Activated gamma-delta T cell (primary cell): ENCODE measurements around the gene NAT8L.
"Not testable (repeated sequence)": the region's sequence is repeated elsewhere in the genome, so short reads cannot be mapped to it uniquely, and the experiment has no call there.

Experiments
- DNase-seq: peaks from one replicate; lab custom pipeline; 2025; lab: John Stamatoyannopoulos, UW
- total RNA-seq, 2 donors: gene quantifications; one replicate each; lab custom pipeline; 2026; lab: John Stamatoyannopoulos, UW

The NAT8L gene
- total RNA-seq = 0.26 to 7.3 reads per million in 2 donors

GRCh38 chr4:2059046-2059725, at the start of gene NAT8L:
TSS of gene NAT8L (plus strand) at chr4:2059327. CDS start at chr4:2059512, 185 bp downstream.
- no peak for DNase-seq

DNA sequence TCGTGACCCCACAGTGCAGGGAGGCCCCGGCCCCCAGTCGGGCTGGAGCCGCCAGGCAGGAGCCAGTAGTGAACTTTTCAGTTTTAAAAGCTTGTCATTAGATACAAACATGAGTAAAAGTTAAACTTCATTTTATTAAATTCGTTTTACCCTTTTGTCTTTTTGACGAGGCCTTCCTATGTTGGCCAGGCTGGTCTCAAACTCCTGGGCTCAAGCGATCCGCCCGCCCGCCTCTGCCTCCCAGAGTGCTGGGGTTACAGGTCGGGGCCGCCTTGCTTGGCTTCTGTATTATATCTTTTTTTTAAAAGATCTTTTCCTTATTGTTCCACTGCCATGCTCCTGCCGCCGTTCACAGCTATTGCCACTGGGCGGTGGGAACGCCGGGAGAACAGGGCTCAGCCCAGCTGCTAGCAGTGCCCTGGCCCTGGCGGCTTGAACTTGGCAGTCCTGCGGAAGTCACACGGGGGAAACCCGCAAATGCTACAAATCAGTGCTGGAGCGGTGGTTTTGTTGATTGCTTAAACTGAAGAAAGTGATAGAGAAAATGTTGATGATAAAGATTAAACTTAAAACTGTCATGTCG, 49.4 kb upstream of the NAT8L start:
- peak; percentile 22 for DNase-seq

DNA sequence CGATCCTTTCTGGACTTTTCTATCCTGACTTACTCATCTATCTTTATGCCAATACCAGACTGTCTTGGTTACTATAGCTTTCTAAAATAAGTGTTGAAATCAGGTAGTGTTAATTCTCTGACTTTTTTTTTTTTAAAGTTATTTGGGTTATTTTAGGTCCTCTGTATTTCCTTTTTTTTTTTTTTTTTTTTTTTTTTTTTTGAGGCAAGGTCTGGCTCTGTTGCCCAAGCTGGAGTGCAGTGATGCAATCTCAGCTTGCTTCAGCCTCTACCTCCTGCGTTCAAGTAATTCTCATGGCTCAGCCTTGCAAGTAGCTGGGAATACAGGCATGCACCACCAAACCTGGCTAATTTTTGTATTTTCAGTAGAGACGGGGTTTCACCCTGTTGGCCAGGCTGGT, 47.5 kb upstream of the NAT8L start:
- DNase-seq = no peak

DNA sequence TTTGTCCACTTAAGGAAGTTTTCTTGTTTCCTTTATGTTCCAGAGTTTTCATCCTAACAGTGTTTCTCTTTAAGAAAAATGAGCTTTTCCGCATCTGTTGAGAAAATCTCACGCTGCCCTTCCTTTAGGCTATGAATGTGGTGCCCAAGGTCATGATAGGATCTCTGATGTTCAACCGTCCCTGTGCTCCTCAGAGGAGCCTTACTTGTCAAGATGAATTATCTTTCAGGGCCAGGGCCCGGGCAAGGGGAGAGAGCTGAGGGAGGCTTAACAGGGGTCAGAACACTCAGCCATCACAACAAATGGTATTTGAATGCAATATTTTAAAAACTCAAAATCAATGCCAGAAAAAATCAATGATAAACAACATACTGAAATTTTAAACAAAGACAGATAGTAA, 44.1 kb upstream of the NAT8L start:
- DNase-seq = no peak

DNA sequence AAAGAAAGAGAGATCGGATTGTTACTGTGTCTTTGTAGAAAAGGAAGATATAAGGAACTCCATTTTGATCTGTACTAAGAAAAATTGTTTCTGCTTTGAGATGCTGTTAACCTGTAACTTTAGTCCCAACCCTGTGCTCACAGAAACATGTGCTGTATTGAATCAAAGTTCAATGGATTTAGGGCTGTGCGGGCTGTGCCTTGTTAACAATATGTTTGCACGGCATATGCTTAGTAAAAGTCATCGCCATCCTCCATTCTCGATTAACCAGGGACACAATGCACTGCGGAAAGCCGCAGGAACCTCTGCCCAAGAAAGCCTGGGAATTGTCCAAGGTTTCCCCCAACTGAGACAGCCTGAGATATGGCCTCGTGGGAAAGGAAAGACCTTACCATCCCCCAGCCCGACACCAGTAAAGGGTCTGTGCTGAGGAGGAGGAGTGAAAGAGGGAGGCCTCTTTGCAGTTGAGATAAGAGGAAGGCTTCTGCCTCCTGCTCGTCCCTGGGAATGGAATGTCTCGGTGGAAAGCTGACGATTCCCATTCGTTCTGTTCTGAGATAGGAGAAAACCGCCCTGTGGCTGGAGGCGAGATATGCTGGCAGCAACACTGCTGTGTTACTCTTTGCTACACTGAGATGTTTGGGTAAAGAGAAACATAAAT, 37.6 kb upstream of the NAT8L start:
- DNase-seq = not testable (repeated sequence)

- DNase-seq = no peak
Observed at GRCh38 chr4:2024683-2025082, 34.4 kb upstream of the NAT8L start.

- DNase-seq = no peak
Observed at GRCh38 chr4:2025817-2026216, 33.3 kb upstream of the NAT8L start.

DNA sequence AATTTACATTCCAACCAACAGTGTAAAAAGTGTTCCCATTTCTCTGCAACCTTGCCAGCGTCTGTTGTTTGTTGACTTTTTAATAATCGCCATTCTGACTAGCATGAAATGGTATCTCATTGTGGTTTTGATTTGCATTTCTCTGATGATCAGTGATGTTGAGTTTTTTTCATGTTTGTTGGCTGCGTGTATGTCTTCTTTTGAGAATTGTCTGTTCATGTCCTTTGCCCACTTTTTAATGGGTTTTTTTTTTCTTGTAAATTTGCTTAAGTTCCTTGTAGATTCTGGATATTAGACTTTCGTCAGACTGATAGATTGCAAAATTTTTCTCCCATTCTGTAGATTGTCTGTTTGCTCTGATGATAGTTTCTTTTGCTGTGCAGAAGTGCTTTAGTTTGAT, 32.0 kb upstream of the NAT8L start:
- DNase-seq = not testable (repeated sequence)

GRCh38 chr4:2031161-2031560, 28.0 kb upstream of the NAT8L start:
- DNase-seq = not testable (repeated sequence)

GRCh38 chr4:2036327-2036726, 22.8 kb upstream of the NAT8L start:
- DNase-seq = no peak

GRCh38 chr4:2036866-2037265, 22.3 kb upstream of the NAT8L start:
- DNase-seq = no peak

- peak; percentile 17 for DNase-seq
Observed at GRCh38 chr4:2040391-2041238, 18.5 kb upstream of the NAT8L start.

GRCh38 chr4:2041239-2042130, 17.6 kb upstream of the NAT8L start:
- DNase-seq = peak; percentile 62

GRCh38 chr4:2042204-2042946, 16.8 kb upstream of the NAT8L start:
- peak; percentile 27 for DNase-seq

GRCh38 chr4:2042947-2043395, 16.2 kb upstream of the NAT8L start:
- no peak for DNase-seq

DNA sequence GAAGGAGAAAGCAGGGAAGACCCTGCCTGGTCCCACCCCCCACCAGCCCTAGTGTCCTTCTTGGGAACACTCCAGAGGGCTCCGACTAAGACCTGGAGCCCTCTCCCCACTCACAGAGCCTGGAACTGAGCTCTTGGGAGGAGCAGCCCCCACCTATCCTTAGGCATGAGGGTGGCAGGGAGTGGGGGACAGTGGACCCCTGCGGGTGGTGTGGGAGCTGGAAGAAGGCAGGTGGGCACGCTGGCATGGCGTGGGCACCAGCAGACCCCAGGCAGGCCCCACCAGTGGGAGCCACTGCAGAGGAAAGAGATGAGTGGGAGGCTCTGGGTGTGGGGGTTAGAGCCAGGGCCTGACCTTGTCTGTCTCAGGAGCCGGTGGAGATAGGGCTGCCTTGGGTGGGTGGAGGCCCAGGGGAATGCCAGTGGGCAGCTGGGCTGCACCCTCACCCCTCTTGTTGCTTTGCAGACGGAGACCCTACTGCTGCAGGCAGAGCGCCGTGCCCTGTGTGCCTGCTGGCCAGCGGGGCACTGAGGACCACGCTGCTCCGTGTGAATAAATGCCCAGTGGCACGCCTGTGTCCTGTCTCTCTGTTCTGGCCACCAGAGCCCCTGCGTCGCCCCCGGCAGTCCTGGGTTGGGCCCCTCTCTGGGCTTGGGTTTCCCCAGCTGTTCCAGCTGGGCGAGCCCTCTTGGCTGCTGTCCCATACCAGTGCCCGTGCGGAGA, 15.6 kb upstream of the NAT8L start:
- no peak for DNase-seq

DNA sequence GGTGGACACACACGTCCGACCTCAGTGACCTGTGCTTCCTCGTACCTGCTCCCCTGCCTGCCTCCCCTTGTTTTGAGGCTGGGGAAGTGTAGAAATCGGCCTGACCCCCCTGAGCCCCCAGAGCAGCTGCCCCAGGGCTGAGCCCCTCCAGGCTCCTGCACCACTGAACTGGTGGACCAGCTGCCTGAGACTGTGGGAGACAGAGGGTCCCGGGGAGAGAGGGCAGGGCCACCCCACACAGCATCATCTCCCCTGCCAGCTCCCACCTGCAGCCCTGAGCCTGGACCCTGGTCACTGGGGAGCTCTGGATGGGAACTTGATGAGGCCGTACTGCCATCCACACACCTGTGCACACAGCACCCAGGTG, 15.0 kb upstream of the NAT8L start:
- no peak for DNase-seq

DNA sequence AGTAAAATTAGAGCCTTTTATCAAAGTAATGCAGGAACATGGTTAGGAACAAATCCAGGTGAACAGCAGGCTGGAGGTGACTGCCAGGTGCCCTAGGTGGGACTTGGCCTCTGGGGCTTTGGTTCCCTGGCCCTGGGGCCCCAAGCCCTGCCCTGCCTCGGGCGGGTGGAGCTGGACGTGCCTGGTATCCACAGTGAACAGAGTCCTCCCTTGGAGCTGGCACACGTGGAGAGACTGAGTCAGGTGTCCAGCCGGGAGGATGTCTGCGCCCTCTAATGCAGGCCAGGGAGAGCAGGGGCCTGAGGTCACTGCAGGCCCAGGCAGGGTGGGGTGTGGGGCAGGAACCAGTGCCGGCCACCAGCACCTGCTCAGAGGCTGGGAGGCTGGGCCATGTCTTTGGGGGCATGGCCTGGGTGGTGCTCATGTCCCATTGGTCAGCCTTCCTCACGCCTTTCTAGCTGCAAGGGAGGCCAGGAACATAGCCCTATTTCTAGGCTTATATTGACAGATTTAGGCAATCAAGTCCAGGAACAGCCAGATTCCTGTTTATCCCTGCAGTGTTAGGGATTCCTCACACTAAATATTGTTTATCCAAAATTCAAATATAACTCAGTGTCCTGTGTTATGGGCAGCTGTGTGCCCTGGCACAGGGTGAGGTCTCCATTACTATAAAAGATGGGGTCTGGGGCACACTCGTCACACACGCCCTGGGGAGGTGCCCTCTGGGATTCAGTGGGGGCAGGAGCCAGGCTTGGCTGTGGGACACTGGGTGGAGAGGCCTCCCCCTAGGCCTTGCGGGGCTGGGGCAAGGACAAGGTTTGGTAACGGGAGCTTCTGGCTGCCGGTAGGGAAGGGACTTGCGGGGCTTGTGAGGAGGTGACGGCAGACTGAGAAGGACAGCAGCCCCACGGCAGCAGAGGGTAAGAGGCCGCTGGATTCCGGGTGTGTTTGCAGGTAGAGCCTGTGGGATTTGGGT, 14.3 kb upstream of the NAT8L start:
- DNase-seq = no peak

DNA sequence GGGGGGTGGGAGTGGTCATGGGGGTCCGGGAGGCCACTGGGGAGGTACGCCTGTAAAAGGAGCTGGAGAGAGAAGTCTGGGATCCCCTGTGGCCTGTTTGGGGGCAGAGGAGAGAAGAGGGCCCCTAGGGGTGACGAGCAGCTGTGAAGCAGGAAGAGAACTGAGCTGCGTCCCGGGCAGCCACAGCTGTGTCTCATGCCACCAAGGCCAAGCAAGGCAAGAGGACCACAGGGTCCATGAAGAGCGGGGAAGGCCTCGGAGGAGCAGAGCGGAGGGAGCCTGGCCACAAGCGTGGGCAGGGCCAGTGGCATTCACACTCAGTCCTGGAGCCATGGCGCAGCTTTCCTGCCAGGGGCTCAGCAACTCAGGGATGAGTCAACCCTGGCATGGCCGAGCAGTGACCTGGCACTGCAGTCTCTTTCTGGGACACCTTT, 13.6 kb upstream of the NAT8L start:
- no peak for DNase-seq
